Neural progenitor cell (in vitro differentiated cells): ENCODE results near the gene VTI1A. TPM values are rescaled to one million over a fixed set of nuclear protein-coding genes. Genes with fewer than 3 reads are reported as not detected.

Source experiments
- DNase-seq: peaks from one replicate; pipeline ENCODE4 v3.0.0-alpha.2; 2016; ENCODE audit warnings: low spot score
- H2AFZ ChIP-seq: fragments of 200-600 bp; sonication (generic); replicated peaks from 2 replicates; pipeline ENCODE4 v1.6.1; 2016; ENCODE audit warnings: antibody characterized with exemption
- H3F3A ChIP-seq: fragments of 200-600 bp; sonication (generic); 2 replicates; pipeline ENCODE4 v1.6.1; 2016; ENCODE audit warnings: antibody characterized with exemption, low read depth
- H3K27ac ChIP-seq: fragments of 200-600 bp; sonication (generic); 2 replicates; pipeline ENCODE4 v1.5.1; 2016; ENCODE audit warnings: mild to moderate bottlenecking
- H3K27me3 ChIP-seq: fragments of 200-600 bp; sonication (generic); 2 replicates; pipeline ENCODE4 v1.6.1; 2016; ENCODE audit warnings: mild to moderate bottlenecking, moderate library complexity
- H3K36me3 ChIP-seq: fragments of 200-600 bp; sonication (generic); 2 replicates; pipeline ENCODE4 v1.5.1; 2016
- H3K4me1 ChIP-seq: fragments of 200-600 bp; sonication (generic); 2 replicates; pipeline ENCODE4 v1.6.1; 2016; ENCODE audit warnings: mixed run types
- H3K4me2 ChIP-seq: fragments of 200-600 bp; sonication (generic); 2 replicates; pipeline ENCODE4 v1.6.1; 2016
- H3K4me3 ChIP-seq: fragments of 200-600 bp; sonication (generic); 2 replicates; pipeline ENCODE4 v1.5.1; 2016
- H3K79me2 ChIP-seq: fragments of 200-600 bp; sonication (generic); 2 replicates; pipeline ENCODE4 v1.6.1; 2016; ENCODE audit warnings: low read depth
- H3K9ac ChIP-seq: fragments of 200-600 bp; sonication (generic); 2 replicates; pipeline ENCODE4 v1.6.1; 2016
- H3K9me3 ChIP-seq: fragments of 200-600 bp; sonication (generic); 2 replicates; pipeline ENCODE4 v1.5.1; 2016; ENCODE audit warnings: low read depth
- H4K20me1 ChIP-seq: fragments of 200-600 bp; sonication (generic); 2 replicates; pipeline ENCODE4 v1.6.1; 2016; ENCODE audit warnings: low read depth
- H3K27ac Mint-ChIP-seq: 3 replicates; pipeline ENCODE4 v1.8.0; 2021; ENCODE audit warnings: mixed read lengths
- H3K27me3 Mint-ChIP-seq: 2 replicates; pipeline ENCODE4 v1.8.0; 2022; ENCODE audit warnings: low read depth, mild to moderate bottlenecking, inconsistent platforms, moderate library complexity, mixed read lengths; ENCODE audit not compliant: insufficient read depth
- H3K36me3 Mint-ChIP-seq: 3 replicates; pipeline ENCODE4 v1.8.0; 2021; ENCODE audit warnings: mixed read lengths
- H3K4me1 Mint-ChIP-seq: 3 replicates; pipeline ENCODE4 v1.8.0; 2021; ENCODE audit warnings: mixed read lengths
- H3K4me3 Mint-ChIP-seq: 3 replicates; pipeline ENCODE4 v1.8.0; 2021; ENCODE audit warnings: mild to moderate bottlenecking, moderate library complexity, mixed read lengths
- H3K9me3 Mint-ChIP-seq: 3 replicates; pipeline ENCODE4 v1.8.0; 2020; ENCODE audit warnings: mixed read lengths
- CTCF ChIP-seq: fragments of 200-600 bp; sonication (generic); IDR thresholded peaks from 2 replicates; pipeline ENCODE4 v1.5.1; 2017; ENCODE audit warnings: antibody characterized with exemption, mild to moderate bottlenecking
- EZH2 ChIP-seq: fragments of 200-600 bp; sonication (generic); IDR thresholded peaks from 2 replicates; pipeline ENCODE4 v1.6.1; 2017; ENCODE audit warnings: antibody characterized with exemption, mild to moderate bottlenecking, moderate library complexity
- EZH2phosphoT487 ChIP-seq: fragments of 200-600 bp; sonication (generic); IDR thresholded peaks from 2 replicates; pipeline ENCODE4 v1.6.1; 2017; ENCODE audit warnings: antibody characterized with exemption
- total RNA-seq: library from RNA; depleted of rRNA; stranded (reverse); fragments of >200 nt; gene quantifications from 2 replicates; pipeline ENCODE4 v1.2.3, GENCODE V29; 2015; ENCODE audit warnings: low replicate concordance

VTI1A gene
- total RNA-seq, 1 donor from 2014 or later, result 28.8 TPM

- H3K27ac ChIP-seq, result no peak overlapping the region
- no peak for DNase-seq
- Mint-ChIP-seq H3K36me3 (peaks cover 5% of the 10 kb centered on the region), H3K27me3 (peaks cover under 1% of the 10 kb centered on the region), H3K9me3 (no peaks in the 10 kb centered on the region), H3K4me1 (peaks cover 63% of the 10 kb centered on the region), H3K27ac (peak overlapping the region; percentile 46), H3K4me3 (peak overlapping the region; percentile 66)
- no peaks in the 10 kb centered on the region for H3K27me3 ChIP-seq
- no peak overlapping the region for H2AFZ ChIP-seq
- no peaks in the 10 kb centered on the region for H3K36me3 ChIP-seq
- no peak overlapping the region for H3K9ac ChIP-seq
- no peak overlapping the region for H3K4me2 ChIP-seq
- no peaks in the 10 kb centered on the region for H3K79me2 ChIP-seq
- no peak overlapping the region for H3K4me3 ChIP-seq
- H3F3A ChIP-seq, result no peaks in the 10 kb centered on the region
- H3K9me3 ChIP-seq, result no peaks in the 10 kb centered on the region
- H4K20me1 ChIP-seq, result no peaks in the 10 kb centered on the region
- TF ChIP-seq CTCF (no peak), EZH2 (no peak)
- H3K4me1 ChIP-seq, result peaks cover 33% of the 10 kb centered on the region
Observed at GRCh38 chr10:112820320-112820719, 373.3 kb downstream of the VTI1A start.

GRCh38 chr10:112821038-112821437 is 374.0 kb downstream of the VTI1A start:
- no peak for DNase-seq
- H3K9me3 Mint-ChIP-seq, result no peaks in the 10 kb centered on the region
- H3F3A ChIP-seq, result no peaks in the 10 kb centered on the region

GRCh38 chr10:112821663-112822062 is 374.6 kb downstream of the VTI1A start:
- H3F3A ChIP-seq, result no peaks in the 10 kb centered on the region
- no peaks in the 10 kb centered on the region for H3K9me3 ChIP-seq
- Mint-ChIP-seq H3K27ac (no peak overlapping the region), H3K4me3 (peak overlapping the region; percentile 38), H3K27me3 (no peaks in the 10 kb centered on the region), H3K36me3 (peaks cover 5% of the 10 kb centered on the region), H3K9me3 (no peaks in the 10 kb centered on the region), H3K4me1 (peaks cover 52% of the 10 kb centered on the region)
- no peaks in the 10 kb centered on the region for H3K36me3 ChIP-seq
- no peak overlapping the region for H3K4me3 ChIP-seq
- H2AFZ ChIP-seq, result no peak overlapping the region
- no peak overlapping the region for H3K4me2 ChIP-seq
- H3K79me2 ChIP-seq, result no peaks in the 10 kb centered on the region
- H3K27ac ChIP-seq, result no peak overlapping the region
- DNase-seq, result no peak
- H4K20me1 ChIP-seq, result no peaks in the 10 kb centered on the region
- TF ChIP-seq EZH2phosphoT487, result no peak
- TF ChIP-seq EZH2, result no peak
- no peak for TF ChIP-seq CTCF
- no peaks in the 10 kb centered on the region for H3K27me3 ChIP-seq
- no peak overlapping the region for H3K9ac ChIP-seq
- peaks cover 22% of the 10 kb centered on the region for H3K4me1 ChIP-seq

More at GRCh38 chr10:112821038-112821437, 374.0 kb downstream of the VTI1A start:
- Mint-ChIP-seq H3K27me3 (no peaks in the 10 kb centered on the region), H3K4me1 (peaks cover 59% of the 10 kb centered on the region), H3K36me3 (peaks cover 5% of the 10 kb centered on the region), H3K4me3 (no peak overlapping the region), H3K27ac (no peak overlapping the region)
- Histone ChIP-seq H2AFZ (no peak overlapping the region), H3K9ac (no peak overlapping the region), H3K4me1 (peaks cover 28% of the 10 kb centered on the region), H3K36me3 (no peaks in the 10 kb centered on the region), H3K4me2 (no peak overlapping the region), H3K4me3 (no peak overlapping the region), H3K79me2 (no peaks in the 10 kb centered on the region), H3K27me3 (no peaks in the 10 kb centered on the region), H3K9me3 (no peaks in the 10 kb centered on the region), H3K27ac (no peak overlapping the region), H4K20me1 (no peaks in the 10 kb centered on the region)
- TF ChIP-seq EZH2phosphoT487 (no peak), CTCF (no peak)
